Body of pancreas (tissue), 4 donors: Measurements from ENCODE around the gene PHLPP2. TPM values are rescaled to one million over a fixed set of nuclear protein-coding genes. Genes with fewer than 3 reads are reported as not detected.
"Not testable (repeated sequence)": the region's sequence is repeated elsewhere in the genome, so short reads cannot be mapped to it uniquely, and the experiment has no call there.

Source experiments
- ATAC-seq: fragments of 150-250 bp; one replicate; pipeline ENCODE4 v1.9.1; 2016
- DNase-seq, 4 donors: peaks; one replicate each; pipeline ENCODE4 v3.0.0-alpha.2; 2019
- H3K27ac ChIP-seq, 4 donors: fragments of 200-600 bp; sonication (generic); 1 replicate in 3 of 4; 2 replicates in 1 of 4; pipeline versions ENCODE4 v1.5.1 to v1.6.1; 2016 to 2019; ENCODE audit warnings: mild to moderate bottlenecking in 1 of 4, mixed read lengths in 1 of 4, moderate library complexity in 1 of 4
- H3K27me3 ChIP-seq, 2 donors: fragments of 200-600 bp; sonication (generic); one replicate each; pipeline ENCODE4 v1.6.0; 2016; ENCODE audit warnings: mild to moderate bottlenecking in 1 of 2
- H3K36me3 ChIP-seq, 2 donors: fragments of 200-600 bp; sonication (generic); replicated peaks in 1 of 2; 2 replicates each; pipeline ENCODE4 v1.5.1; 2016; ENCODE audit warnings: low read depth in 2 of 2; ENCODE audit not compliant: insufficient read depth in 1 of 2
- H3K4me1 ChIP-seq: fragments of 200-600 bp; sonication (generic); one replicate; pipeline ENCODE4 v1.6.0; 2016
- H3K4me3 ChIP-seq, 2 donors: fragments of 200-600 bp; sonication (generic); 1 replicate in 1 of 2; 2 replicates in 1 of 2; pipeline ENCODE4 v1.5.1; 2016 to 2019
- H3K9me3 ChIP-seq, 3 donors: fragments of 200-600 bp; sonication (generic); 1 replicate in 2 of 3; 2 replicates in 1 of 3; pipeline ENCODE4 v1.5.1; 2016
- POLR2A ChIP-seq, 3 donors: fragments of 450-650 bp; IDR thresholded peaks; one replicate each; pipeline ENCODE4 v1.6.1; 2016; ENCODE audit warnings: antibody characterized with exemption in 3 of 3, mild to moderate bottlenecking in 2 of 3
- WGBS, 2 donors: methylation state at CpG; one replicate each; pipeline ENCODE4 v1.1.5; 2017; 5-methylcytosine and 5-hydroxymethylcytosine counted together
- intact Hi-C: fragments of 100-400 bp; cut with DNase I; formaldehyde crosslinking; loops from one replicate; pipeline ENCODE4 v1.15.1; 2023
- small RNA-seq: library from RNA; depleted of rRNA; stranded (forward); fragments of <200 nt; gene quantifications from one replicate; pipeline ENCODE3, GENCODE V24; 2016
- total RNA-seq, 2 donors: library from RNA; depleted of rRNA; stranded (reverse); fragments of >200 nt; gene quantifications; one replicate each; pipeline ENCODE4 v1.1.0, GENCODE V29; 2016
- TF ChIP-seq, protein P1 (sequence below), 7 experiments: fragments of 450-650 bp in 4 of 7; fragments of 200-600 bp in 3 of 7; sonication (generic) in 3 of 7; IDR thresholded peaks; one replicate each; pipeline ENCODE4 v1.5.1; 2016 to 2019; ENCODE audit warnings: antibody characterized with exemption in 7 of 7

The PHLPP2 gene
- total RNA-seq, 2 donors from 2014 or later = 4.2 to 5.9 TPM

DNA sequence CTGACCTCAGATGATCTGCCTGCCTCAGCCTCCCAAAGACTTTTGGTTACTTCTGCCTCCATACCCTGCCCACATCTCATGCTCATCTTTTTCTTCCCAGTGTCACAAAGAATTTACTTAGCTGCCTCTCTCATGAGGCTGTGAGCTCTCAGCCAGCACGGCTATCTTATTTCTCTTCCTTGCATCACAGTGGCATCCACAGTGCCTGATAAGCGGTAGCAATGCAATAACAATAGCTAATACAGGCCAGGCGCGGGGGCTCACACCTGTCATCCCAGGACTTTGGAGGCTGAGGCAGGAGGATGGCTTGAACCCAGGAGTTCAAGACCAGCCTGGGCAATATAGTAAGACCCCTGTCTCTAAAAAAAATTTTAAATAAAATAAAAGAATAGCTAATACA is 114.1 kb downstream of the PHLPP2 start:
- TF ChIP-seq, protein P1, sequence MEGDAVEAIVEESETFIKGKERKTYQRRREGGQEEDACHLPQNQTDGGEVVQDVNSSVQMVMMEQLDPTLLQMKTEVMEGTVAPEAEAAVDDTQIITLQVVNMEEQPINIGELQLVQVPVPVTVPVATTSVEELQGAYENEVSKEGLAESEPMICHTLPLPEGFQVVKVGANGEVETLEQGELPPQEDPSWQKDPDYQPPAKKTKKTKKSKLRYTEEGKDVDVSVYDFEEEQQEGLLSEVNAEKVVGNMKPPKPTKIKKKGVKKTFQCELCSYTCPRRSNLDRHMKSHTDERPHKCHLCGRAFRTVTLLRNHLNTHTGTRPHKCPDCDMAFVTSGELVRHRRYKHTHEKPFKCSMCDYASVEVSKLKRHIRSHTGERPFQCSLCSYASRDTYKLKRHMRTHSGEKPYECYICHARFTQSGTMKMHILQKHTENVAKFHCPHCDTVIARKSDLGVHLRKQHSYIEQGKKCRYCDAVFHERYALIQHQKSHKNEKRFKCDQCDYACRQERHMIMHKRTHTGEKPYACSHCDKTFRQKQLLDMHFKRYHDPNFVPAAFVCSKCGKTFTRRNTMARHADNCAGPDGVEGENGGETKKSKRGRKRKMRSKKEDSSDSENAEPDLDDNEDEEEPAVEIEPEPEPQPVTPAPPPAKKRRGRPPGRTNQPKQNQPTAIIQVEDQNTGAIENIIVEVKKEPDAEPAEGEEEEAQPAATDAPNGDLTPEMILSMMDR (IDR thresholded peaks at IDR 0.05) = no peak
- TF ChIP-seq POLR2A (IDR thresholded peaks at IDR 0.05) = no peak
- 50 to 60% methylated on average over 4 of the region's 4 CpGs for WGBS, 2 donors
- Histone ChIP-seq H3K9me3 (no peaks in the 10 kb centered on the region), H3K36me3 (no peaks in the 10 kb centered on the region), H3K4me1 (peaks cover 10% of the 10 kb centered on the region), H3K4me3 (no peak overlapping the region), H3K27me3 (no peaks in the 10 kb centered on the region), H3K27ac (no peak overlapping the region)
- DNase-seq = no peak
- ATAC-seq = no peak
- intact Hi-C loops = no loop called here

DNA sequence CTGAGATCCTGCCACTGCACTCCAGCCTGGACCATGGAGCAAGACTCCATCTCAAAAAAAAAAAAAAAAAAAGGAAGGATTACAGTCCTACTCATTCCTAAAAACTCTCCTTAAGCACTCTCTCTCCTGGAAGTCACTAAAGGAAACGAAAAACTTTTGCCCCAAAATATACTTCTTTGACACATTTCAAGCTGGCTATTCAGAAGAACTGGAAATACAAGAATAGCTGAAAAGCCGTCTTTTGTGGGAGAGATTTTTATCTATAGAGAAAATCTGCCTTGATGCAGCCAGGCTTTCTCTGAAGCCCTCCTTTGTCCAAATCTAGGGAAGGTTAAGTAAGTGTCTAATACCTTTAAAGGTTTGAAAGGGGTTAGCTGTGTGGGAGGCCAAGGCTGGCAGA is 115.4 kb downstream of the PHLPP2 start:
- H3K27me3 ChIP-seq = no peaks in the 10 kb centered on the region
- H3K9me3 ChIP-seq = no peaks in the 10 kb centered on the region
- H3K4me3 ChIP-seq = no peak overlapping the region
- no peaks in the 10 kb centered on the region for H3K36me3 ChIP-seq
- intact Hi-C loops = no loop called here
- WGBS, 2 donors = 43 to 54% methylated on average over 2 of the region's 2 CpGs
- DNase-seq (no peak), ATAC-seq (no peak)
- no peak for TF ChIP-seq POLR2A (IDR thresholded peaks at IDR 0.05)
- TF ChIP-seq, protein P1 (IDR thresholded peaks at IDR 0.05) = no peak
- H3K4me1 ChIP-seq = peaks cover 10% of the 10 kb centered on the region
- no peak overlapping the region for H3K27ac ChIP-seq

DNA sequence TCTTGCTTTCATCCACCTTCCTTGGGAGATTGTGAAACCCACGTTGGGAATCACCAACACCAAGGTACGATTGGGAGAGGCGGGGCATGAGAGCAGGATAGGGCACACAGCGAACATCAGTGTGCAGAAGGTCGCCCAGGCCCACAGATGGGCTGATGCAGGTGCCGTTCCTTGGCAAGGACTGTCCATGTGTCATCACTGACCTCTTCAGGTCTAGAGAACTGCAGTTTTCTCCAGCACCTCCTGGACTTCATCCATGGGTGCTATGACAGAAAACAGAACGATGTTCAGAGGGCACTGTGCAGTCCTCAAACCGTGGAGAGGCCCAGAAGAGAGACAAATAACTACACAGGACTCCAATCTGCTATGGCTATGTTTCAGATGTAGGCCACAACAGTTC is 123.7 kb downstream of the PHLPP2 start:
- intact Hi-C loops = no loop called here
- DNase-seq (no peak), ATAC-seq (no peak)
- H3K27me3 ChIP-seq = no peaks in the 10 kb centered on the region
- TF ChIP-seq, protein P1 (IDR thresholded peaks at IDR 0.05) = no peak
- TF ChIP-seq POLR2A (IDR thresholded peaks at IDR 0.05) = no peak
- H3K27ac ChIP-seq = no peak overlapping the region
- H3K4me1 ChIP-seq = no peaks in the 10 kb centered on the region
- no peaks in the 10 kb centered on the region for H3K36me3 ChIP-seq
- no peaks in the 10 kb centered on the region for H3K9me3 ChIP-seq
- no peak overlapping the region for H3K4me3 ChIP-seq
- 42 to 66% methylated on average over 3 to 8 of the region's 8 CpGs for WGBS, 2 donors

DNA sequence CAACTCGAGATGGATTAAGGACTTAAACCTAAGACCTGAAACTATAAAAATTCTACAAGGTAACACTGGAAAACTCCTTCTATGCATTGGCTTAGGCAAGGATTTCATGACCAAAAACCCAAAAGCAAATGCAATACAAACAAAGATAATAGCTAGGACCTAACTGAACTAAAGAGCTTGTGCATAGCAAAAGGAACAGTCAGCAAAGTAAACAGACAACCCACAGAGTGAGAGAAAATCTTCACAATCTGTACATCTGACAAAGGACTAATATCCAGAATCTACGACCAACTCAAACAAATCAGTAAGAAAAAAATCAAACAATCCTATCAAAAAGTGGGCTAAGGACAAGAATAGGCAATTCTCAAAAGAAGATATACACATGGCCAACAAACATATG is 126.1 kb downstream of the PHLPP2 start:
- H3K4me1 ChIP-seq, H3K9me3 ChIP-seq, H3K36me3 ChIP-seq, DNase-seq, H3K4me3 ChIP-seq, intact Hi-C loops, H3K27me3 ChIP-seq, H3K27ac ChIP-seq, ATAC-seq: not testable (repeated sequence)
- 45 to 52% methylated on average over 2 of the region's 2 CpGs for WGBS, 2 donors

DNA sequence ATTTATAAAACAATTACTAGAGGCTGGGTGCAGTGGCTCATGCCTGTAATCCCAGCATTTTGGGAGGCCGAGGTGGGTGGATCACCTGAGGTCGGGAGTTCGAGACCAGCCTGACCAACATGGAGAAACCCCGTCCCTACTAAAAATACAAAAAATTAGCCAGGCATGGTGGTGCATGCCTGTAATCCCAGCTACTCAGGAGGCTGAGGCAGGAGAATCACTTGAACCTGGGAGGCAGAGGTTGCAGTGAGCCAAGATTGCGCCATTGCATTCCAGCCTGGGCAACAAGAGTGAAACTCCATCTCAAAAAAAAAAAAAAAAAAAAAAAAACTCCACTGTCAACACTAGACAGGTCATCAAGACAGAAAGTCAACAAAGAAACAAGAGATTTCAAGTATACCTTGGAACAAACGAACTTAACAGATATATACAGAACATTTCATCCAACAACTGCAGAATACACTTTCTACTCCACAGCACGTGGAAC is 129.1 kb downstream of the PHLPP2 start:
- WGBS, 2 donors = 79% methylated on average over 7 of the region's 7 CpGs
- ATAC-seq, H3K27me3 ChIP-seq, H3K4me1 ChIP-seq, H3K4me3 ChIP-seq, H3K27ac ChIP-seq, intact Hi-C loops, H3K36me3 ChIP-seq, H3K9me3 ChIP-seq, DNase-seq: not testable (repeated sequence)

Small RNA genes within 50 kb of the gene (small RNA-seq; reads per million reads assigned to genes)
- gene RNU6-208P (not detected), gene SNORA70D (not detected), gene SNORD71 (19,171 reads per million, percentile 100 among the genes with 10 or more reads in this experiment)

Other genes with a start within 250 kb of the PHLPP2 start
- 1 to 10 TPM; 3.6 to 5.9 TPM for gene ZNF19, start 235.4 kb downstream of the PHLPP2 start, total RNA-seq
- 10 to 100 TPM; 21.8 to 23.4 TPM for gene CHST4, start 198.3 kb downstream of the PHLPP2 start, total RNA-seq
- gene TAT, start 147.6 kb downstream of the PHLPP2 start, total RNA-seq = not detected
- gene MARVELD3, start 98.5 kb downstream of the PHLPP2 start, total RNA-seq = 10 to 100 TPM; 14.5 to 58.7 TPM
- gene AP1G1, start 84.1 kb upstream of the PHLPP2 start, total RNA-seq = 10 to 100 TPM; 58.1 to 84.7 TPM
- gene ATXN1L, start 121.3 kb upstream of the PHLPP2 start, total RNA-seq = 10 to 100 TPM; 14.5 to 16.2 TPM
- gene ZNF821, start 159.5 kb upstream of the PHLPP2 start, total RNA-seq = 1 to 10 TPM; 8.6 to 8.9 TPM
- gene IST1, start 170.8 kb upstream of the PHLPP2 start, total RNA-seq = 10 to 100 TPM; 60.3 to 82.8 TPM